Kidney glomerular epithelial cell (primary cell): ENCODE data around the gene IFT27.

Experiments used
- DNase-seq: peaks from one replicate; lab custom pipeline; 2025; lab: John Stamatoyannopoulos, UW

The IFT27 gene, protein sequence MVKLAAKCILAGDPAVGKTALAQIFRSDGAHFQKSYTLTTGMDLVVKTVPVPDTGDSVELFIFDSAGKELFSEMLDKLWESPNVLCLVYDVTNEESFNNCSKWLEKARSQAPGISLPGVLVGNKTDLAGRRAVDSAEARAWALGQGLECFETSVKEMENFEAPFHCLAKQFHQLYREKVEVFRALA

DNA sequence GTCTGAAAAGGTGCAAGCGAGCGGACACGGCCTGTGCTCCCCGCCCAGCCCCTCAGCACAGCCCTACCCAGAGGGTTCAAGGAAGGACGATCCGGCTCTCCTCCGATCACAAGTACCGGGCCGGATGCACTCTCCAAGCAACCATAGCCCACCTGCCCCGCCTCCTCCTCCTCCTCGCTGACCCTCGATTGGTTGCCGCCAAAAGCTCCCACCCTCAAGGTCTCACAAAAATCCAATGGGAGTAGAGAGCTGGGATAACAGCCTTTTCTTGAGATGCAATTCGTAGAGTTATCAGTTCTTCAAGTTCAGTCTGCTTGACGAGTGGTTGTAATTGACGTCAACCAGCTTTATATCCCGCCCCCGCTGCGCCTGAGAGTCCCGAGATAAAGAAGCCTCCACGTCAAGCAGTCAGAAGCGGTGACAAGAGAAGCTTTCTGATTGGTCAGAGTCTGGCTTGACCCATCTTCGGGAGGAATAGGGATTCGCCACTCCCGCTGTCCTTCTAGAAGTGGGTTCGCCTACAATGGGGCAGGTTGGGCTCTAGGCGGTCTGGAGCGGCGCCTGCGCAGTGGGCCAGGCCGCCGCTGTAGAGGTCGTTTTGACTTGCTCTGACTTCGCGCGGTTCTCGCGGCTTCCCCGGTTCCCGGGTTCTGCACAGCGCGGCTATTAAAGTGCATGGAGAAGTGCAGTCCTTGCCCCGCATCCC, at the start of gene IFT27:
Gene IFT27, minus strand, starts transcription at position 156 of the 706 bp plus-strand sequence. CDS start 412 bp downstream, outside the sequence.
- DNase-seq, result peak; percentile 100

DNA sequence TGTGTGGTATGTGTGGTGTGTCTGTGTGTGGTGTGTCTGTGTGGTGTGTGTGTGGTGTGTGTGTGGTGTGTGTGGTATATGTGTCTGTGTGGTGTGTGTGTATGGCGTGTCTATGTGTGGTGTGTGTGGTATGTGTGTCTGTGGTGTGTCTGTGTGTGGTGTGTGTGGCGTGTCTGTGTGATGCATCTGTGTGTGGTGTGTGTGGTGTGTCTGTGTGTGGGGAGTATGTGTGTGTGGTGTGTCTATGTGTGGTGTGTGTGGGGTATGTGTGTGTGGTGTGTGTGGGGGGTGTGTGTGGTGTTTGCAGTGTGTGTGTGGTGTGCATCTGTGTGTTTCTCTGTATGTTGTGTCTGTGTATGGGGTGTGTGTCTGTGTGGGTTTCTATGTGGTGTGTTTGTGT, 48.7 kb upstream of the IFT27 start:
- DNase-seq, result no peak

DNA sequence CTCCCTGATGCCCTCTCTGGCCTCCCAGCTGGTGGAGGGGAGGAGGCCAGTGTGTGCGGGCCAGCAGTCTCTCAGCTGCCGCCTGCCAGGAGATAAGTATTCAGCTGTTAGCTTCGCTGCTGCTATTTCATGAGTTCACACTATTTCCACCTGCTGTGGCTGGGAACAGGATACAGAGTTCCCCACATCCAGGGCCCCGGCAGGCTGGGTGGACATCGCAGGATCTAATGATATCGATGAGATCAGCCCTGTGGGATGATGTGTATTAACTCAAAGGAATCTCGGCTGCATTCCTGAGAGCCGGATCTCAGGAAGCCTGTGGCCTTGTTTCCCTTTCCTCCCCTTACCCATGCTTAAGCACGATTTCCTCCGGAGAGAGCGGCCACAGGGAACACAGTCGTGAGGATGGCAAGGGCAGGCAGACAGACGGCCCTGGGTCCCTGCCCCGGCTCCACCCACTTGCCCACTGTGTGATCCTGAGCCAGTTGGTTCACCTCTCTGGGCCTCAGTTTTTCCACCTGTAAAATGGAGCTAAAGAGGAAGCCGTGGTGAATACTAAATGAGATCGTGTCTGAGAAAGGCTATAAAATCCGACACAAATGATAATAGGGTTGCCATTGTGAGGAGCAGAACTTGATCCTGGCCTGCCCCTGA, 47.4 kb upstream of the IFT27 start:
- DNase-seq, result peak; percentile 9

DNA sequence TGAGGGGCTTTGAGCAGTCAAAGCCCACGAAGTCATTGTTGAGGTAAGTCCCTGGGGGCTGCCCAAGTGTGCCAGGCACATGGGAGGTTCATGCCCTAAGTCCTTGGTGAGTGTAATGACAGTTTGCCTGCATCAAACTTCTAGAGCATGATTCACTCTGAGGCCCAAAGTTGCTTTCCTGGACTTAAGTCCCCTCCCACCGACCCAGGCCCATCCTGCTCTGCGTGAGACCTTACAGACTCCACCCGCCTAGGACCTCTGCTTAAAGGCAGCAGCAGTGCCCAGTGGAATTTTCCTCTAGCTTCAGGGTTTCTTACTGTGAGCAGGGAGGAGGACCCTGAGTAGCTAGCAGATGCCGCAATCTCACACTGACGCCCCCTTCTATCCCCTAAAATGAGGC, 46.7 kb upstream of the IFT27 start:
- no peak for DNase-seq

DNA sequence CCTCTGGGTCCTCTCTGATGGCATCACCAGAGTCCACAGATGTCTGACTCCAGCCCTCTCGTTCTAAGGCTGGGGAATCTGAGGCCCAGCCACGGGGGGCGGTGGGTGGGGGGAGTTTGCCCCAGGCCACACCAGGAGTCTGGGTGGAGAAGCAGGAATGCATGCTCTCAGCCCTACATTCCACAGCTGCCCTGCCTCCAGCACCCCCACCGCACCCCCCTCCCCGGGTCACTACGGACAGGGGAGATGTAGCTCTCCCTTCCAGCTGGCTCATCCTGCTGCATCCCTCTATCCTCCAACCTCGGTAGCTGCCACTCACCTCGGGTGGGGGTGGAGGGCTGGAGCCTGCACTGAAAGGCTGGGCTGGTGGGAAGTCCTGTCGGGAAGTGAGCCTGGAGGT, 43.2 kb upstream of the IFT27 start:
- no peak for DNase-seq

DNA sequence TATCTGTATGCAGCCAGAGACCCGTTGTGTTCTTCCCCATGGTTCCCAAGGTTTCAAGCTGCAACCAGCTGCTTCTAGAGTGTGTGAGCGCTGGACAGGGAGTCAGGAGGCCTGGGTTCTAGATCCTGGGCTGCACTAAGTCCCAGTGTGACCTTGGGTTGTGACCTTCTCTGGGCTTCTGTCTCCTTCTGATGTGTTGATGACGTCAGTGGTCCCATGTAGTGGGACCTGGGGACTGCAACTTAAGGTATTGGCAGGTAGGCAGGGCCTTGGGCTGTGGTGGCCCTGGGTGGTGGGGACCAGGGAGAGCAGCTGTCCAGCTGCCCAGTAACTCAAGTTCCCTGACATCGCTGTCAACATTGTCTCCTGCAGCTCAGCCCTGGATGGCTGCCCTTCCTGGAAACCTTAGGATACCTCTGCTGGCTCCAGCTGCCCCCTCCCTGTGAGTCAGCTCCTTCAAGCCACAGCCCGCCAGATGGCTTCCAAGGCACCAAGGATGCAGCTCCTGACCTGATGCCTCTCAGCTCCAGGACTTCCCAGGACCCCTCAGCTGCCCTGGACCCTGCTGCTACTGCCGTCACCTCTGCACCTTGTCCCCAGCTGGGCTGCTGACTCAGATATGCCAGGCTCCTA, 42.2 kb upstream of the IFT27 start:
- DNase-seq, result no peak

DNA sequence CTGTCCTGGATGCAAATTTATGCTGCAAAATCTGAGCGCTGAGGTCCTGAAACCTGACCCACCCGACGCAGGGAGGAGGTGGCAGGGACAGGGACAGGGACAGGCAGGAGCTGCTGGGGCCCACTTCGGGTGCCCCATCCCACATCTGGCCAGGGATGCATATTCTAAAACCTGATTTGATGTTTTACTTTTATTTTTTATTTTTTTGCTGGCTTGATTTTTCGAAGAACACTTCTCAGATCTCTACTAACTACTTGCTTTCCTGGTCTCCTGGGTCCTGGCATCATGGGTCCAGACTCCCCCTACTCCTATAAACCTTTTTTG, 41.6 kb upstream of the IFT27 start:
- no peak for DNase-seq

DNA sequence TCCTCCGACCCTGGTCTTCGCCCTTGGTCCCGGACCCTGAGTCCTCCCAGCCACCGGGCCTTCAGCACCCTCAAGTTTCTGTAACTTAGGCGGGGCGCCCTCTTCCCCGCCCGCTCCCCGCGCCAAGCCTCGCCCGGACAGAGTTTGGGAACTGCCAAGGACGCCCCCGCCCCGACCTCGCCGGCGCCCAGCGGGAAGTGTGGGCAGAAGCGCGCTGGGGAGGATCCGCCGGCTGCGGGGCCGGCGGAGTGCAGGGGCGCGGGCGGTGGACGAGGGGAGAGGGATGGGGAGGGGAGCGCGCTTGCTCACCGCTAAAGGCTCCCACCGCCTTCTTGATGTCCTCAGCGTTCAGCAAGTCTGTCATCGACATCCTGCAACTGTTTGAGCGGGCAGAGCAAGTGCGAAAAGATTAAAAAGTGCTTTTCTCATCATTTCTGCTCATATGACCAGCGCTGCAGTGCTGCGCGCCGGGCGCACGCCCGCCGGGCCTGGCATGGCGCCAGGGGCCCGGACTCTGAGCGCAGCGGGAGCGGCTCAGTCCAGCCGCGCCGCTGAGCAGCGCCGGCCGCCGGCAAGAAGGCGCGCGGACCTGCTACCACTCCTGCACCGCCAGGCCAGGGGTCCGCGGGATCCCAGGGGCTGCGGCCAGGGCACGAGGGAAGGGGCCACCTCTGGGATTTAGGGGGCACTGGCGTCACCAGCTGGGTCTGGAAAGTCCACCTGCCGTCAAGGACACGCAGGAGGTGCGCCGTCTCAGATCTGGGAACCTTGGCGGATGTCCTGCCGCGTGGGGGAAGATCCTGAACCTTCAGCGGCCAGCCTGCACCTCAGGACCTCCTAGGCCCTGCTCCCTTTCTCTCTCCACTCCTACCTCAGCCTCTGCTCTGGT, 41.0 kb upstream of the IFT27 start, which contains the start of gene PVALB:
Gene PVALB, minus strand, starts transcription at position 400 of the 889 bp plus-strand sequence. Its CDS starts 30 bp downstream, at position 370.
- DNase-seq, result no peak

DNA sequence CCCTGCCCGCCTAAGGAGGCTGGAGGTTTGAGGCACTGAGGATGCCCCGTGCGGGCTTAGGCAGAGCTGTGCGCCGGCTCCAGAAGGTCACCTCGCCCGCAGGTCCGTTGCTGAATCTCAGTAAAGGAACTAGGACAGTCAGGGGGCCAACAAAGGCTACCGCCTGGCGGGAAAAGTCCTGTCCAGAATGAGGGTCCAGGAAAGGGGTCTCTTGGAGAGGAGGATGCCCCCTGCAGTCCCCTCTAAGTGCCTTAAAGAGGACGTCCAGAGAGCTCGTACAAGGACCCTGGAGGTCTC, 40.4 kb upstream of the IFT27 start:
- no peak for DNase-seq

DNA sequence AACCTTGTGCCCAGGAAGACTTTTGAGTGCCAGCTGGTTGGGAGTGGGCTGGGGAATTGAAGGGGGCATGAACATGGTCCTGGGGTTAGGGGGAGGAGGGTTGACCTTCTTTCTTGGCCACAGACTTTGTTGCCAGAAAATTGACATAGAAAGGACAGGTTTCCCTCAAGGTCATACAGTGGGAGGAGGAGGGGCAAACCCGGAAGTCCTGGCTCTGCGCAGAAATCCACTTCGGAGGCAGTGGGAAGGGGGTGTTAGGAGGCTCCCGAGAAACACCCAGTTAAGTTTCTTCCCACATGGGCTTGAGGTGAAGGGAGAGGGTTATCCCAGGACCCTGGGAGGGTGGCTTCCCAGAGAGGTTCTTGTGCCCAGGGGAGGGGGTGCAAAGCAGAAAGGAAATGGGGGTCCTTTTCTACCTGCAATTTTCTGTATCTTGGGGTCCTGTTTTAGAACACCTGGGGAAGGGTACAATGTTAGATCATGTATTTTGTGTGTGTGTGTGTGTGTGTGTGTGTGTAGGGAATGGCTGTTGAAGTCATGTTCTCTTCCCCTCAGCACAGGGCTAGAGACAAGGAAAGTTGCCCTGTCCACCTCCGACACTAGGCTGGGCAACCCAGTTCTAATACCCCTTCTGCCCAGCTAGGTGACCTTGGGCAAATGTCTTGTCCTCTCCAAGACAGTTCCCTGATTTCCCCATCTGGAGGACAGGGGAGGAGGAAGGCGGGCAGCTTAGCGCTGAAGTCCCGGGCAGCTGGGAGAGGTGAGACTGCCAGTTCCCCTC, 39.8 kb upstream of the IFT27 start:
- DNase-seq, result no peak

DNA sequence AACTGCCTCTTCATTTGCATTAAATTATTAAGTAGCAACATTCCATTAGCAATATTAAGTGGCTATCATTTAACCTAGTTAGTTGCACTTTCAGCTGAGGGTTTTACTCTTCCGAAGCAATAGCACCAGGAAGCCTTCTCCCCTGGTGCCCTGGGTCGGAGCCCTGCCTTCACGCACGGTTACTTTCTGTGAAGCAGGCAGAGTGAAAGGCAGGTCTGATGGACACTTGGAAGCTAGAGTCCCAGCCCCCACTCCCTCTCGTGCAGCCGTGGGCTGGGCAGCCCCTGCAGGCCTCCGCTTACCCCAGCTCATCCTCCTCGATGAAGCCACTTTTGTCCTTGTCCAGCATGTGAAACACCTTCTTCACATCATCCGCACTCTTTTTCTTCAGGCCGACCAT, 38.9 kb upstream of the IFT27 start:
- DNase-seq, result no peak

DNA sequence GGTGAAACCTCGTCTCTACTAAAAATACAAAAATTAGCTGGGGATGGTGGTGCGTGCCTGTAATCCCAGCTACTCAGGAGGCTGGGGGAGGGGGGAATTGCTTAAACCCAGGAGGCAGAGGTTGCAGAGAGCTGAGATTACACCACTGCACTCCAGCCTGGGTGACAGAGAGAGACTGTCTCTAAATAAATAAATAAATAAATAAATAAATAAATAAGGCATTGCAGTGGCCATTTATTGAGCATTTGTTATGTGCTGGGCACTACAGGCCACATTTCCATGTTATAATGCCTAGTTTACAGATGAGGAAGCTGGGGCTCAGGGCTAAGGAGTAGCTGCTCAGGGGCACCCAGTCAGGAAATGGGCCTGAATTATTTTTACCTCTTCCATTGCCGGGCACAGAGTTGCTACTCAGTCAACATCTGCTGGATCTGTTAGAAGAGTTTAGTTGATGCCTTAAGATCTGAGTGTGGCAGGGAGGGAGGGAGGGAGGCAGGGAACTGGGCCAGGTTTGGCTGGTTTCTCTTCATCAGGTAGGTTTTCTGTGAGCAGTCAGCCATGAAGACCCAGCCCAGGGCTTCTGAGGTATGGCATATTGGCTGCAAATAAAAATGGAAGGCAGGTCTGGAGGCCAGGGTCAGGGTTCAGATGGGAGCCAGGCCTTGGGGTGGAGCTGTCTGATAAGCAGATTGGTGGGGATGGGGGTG, 35.3 kb upstream of the IFT27 start:
- DNase-seq, result no peak

DNA sequence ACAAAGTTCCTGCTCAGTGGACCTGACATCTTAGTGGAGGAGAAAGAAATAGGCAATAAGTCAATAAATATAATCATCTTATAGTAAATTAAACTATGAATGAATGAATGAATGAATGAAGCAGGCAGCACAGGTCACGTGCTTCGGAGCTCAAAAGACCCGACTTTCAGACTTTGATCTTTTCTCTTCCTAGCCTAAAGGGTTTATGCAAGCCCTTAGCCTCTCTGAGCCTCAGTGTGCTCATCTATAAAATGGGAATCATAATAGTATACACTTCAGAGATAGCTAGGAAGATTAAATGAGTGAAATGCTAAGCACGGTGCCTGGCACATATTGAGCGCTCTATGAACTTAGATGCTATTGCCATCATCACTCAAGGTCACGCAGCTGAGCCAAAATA, 33.4 kb upstream of the IFT27 start:
- no peak for DNase-seq

DNA sequence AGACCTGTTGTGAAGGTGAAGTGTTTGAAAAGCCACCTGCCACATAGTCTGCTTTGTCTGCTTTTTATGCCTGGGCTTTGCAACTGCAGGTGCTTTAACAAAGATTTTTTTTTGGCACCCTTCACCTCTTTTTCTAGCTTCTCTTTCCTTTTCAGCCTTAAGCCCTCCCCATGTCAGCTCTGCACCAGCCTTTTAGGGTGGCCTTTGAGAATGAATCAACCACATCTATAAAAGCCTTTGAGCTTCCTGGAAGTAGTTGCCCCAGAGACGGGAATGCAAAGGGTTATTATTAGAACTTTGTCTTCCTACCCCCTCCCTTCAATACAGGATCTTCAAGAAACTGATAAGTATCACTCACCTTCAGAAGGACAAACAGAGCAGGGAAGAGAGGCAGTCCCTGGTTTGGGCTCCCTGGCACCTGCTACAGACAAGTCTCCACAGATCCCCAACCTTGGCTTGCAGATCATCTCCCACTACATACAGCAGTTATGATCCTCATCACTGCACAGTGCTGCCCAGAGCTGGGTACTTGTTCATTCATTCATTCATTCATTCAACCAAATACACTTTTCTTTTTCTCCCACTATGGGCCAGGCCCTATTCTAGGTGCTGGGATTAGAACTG, 32.9 kb upstream of the IFT27 start:
- no peak for DNase-seq

DNA sequence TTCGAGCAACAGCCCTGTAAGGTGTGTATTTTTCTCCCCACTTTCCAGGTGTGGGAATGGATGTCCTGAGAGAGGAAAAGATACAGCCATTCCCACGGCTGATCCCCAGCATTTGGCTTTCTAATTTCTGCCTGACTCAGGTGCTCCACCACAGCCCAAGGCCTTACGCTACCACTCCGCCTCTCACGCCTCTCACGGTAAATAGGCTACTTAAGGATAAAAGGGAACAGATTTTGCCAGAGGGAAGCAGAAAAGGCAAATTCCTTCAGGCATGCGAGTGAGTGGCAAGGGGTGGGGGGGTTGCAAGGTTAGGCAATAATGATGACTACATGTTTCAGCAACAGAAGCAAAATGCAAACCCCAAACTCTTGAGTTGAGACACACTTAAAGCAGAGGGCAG, 31.7 kb upstream of the IFT27 start:
- DNase-seq, result no peak

DNA sequence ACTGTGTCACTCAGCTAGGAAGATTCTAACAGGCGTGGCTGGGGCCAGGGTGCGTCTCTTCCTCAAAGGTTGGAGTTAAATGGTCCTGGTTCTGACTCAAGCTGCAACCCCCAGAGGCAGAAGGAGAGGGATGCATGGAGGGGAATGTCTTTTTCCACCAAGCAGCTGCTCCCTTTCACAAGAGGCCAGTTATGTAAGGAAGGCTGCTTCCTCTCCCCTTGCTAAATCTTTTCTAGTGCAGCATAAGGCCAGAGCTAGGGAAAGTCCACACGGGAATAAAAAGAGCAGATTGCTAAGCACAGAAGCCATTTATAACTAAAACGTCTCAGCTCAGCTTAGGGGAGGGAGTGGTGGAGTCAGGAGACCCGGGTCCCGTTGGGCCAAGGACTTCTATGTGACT, 30.9 kb upstream of the IFT27 start:
- DNase-seq, result no peak

DNA sequence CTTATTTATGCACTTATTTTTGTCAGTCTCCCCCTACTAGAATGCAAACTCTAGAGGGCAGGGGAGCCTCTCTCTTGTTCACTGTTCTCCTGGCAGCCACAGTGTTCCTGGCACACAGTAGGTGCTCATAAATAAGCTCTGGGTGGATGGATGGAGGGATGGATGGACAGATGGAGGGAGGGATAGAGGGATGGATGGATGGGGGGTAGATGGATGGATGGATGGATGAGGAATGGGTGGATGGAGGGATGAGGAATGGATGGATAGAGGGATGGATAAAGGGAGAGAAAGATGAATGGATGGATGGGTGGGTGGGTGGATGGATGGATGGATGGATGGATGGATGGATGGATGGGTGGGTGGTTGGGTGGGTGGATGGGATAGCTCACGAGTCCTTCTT, 27.4 kb upstream of the IFT27 start:
- DNase-seq, result no peak

DNA sequence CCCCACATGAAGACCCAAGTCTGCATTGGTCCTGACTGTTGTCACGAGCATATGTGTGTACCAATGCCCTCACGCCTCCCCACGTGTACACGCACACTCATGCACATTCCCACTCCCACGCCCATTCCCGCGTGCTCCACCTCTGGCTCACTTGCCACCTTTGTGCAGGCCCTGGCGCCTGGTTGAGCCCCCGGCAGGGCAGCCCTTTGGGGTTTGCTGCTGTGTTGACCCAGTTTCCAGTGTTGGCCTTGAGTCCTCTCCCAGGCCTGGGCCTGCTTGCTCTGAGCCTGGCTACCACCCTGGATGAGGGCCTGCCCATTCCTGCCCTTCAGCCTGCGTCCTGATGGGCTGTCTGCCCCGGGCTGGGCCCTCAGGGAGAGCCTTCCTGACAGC, 22.8 kb upstream of the IFT27 start:
- DNase-seq, result no peak

DNA sequence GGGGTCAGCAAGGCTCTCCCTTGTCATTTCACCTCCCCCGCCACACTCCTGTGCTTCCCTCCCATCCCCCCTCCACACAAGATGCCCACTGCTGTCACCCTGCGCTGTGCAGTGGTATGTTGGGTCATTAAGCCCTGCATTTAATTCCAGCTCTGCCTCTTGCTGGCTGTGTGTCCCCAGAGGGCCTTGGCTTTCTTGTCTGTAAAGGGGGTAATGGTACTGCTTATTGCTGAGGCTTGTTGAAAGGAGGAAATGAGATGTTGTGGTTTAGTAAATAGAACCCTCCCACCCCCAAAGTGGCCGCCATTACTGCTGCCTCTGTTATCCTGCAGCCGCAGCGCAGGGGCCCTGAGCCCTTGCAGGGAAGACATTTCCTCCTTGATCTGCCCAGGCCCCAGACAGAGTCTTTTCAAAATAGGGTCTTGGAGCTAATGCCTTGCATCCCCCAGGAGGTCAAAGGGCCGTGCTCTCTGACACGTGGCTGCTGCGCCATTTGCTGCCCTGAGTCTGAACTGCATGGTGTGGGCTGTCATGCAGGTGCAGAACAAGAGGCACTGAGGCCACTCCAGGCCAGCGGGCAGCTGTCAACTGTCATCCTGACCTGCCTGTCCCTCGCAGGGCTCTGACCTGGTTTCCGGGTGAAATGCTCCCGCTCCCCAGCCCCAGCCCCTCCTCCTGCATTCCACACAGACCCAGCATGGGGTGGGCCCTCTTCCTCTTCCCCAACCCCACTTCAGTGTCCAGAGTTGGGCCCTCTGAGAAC, 22.2 kb upstream of the IFT27 start:
- DNase-seq, result no peak

DNA sequence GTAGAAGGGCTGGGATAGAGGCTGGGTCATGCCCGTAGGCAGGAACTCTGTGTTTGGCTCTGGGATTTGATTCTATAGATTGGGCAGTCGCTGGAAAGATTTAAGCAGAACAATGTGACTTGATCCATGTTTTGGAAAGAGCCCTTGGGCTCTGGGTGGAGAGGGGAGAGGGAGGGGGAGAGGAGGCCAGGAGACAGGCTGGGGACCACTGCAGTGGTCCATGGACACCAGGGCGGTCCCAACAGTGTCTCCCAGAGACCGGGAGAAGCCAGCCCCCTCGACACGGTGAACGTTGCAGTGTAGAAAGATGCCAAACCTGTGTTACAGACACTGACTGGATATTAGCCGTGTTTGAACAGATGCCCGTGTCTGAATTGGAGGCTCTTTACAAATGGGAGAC, 21.5 kb upstream of the IFT27 start:
- DNase-seq, result no peak
